HL-60/S4 treated with retinoic acid at 250 ng/mL for 4 days and 3 days (cell line): ENCODE measurements around the gene LYAR.
"Not testable (repeated sequence)": the region's sequence is repeated elsewhere in the genome, so short reads cannot be mapped to it uniquely, and the experiment has no call there.

Experiments used
- in situ Hi-C: fragments of 300-500 bp; cut with MboI; formaldehyde crosslinking; loops from 2 replicates; pipeline ENCODE4 v1.7.0; 2022; ENCODE audit warnings: low sequenced_read_pairs

Gene LYAR

GRCh38 chr4:4269331-4269731, 20.6 kb downstream of the LYAR start:
- in situ Hi-C loops: loop anchor here (10.0 kb wide), 1 partner anchor 65 kb away; no protein-coding TSS in a partner anchor

- in situ Hi-C loops: loop anchor here (10.0 kb wide), 1 partner anchor 66 kb away; no protein-coding TSS in a partner anchor
Measured at GRCh38 chr4:4268776-4269175, 21.2 kb downstream of the LYAR start.

- in situ Hi-C loops: loop anchor here (10.0 kb wide), 1 partner anchor 67 kb away; no protein-coding TSS in a partner anchor
Measured at GRCh38 chr4:4267981-4268380, 22.0 kb downstream of the LYAR start.

GRCh38 chr4:4260185-4260751, 29.7 kb downstream of the LYAR start:
- in situ Hi-C loops: loop anchor here (10.0 kb wide), 1 partner anchor 75 kb away; no protein-coding TSS in a partner anchor

- in situ Hi-C loops: loop anchor here (10.0 kb wide), 1 partner anchor 75 kb away; no protein-coding TSS in a partner anchor
Measured at GRCh38 chr4:4259484-4260100, 30.4 kb downstream of the LYAR start.

- in situ Hi-C loops: not testable (repeated sequence)
Measured at GRCh38 chr4:4257705-4258104, 32.2 kb downstream of the LYAR start.

GRCh38 chr4:4256799-4257198, 33.2 kb downstream of the LYAR start:
- in situ Hi-C loops: no loop called here

- in situ Hi-C loops: no loop called here
Measured at GRCh38 chr4:4254666-4255065, 35.3 kb downstream of the LYAR start.

GRCh38 chr4:4254199-4254598, 35.8 kb downstream of the LYAR start:
- in situ Hi-C loops: no loop called here

- in situ Hi-C loops: no loop called here
Measured at GRCh38 chr4:4249866-4250265, 40.1 kb downstream of the LYAR start.

- in situ Hi-C loops: not testable (repeated sequence)
Measured at GRCh38 chr4:4249342-4249741, 40.6 kb downstream of the LYAR start.

GRCh38 chr4:4248885-4249203, 41.1 kb downstream of the LYAR start:
- in situ Hi-C loops: no loop called here

- in situ Hi-C loops: no loop called here
Measured at GRCh38 chr4:4248029-4248884, 41.7 kb downstream of the LYAR start, which contains the start of gene TMEM128. Gene TMEM128 (minus strand): TSS chr4:4248223. CDS start chr4:4248202, 21 bp downstream.

- in situ Hi-C loops: no loop called here
Measured at GRCh38 chr4:4247696-4248028, 42.3 kb downstream of the LYAR start.

GRCh38 chr4:4245172-4245571, 44.8 kb downstream of the LYAR start:
- in situ Hi-C loops: no loop called here

- in situ Hi-C loops: not testable (repeated sequence)
Measured at GRCh38 chr4:4239551-4239950, 50.4 kb downstream of the LYAR start.

- in situ Hi-C loops: no loop called here
Measured at GRCh38 chr4:4233610-4234009, 56.3 kb downstream of the LYAR start.

- in situ Hi-C loops: no loop called here
Measured at GRCh38 chr4:4228356-4228668, 61.6 kb downstream of the LYAR start.

- in situ Hi-C loops: no loop called here
Measured at GRCh38 chr4:4227510-4228355, 62.2 kb downstream of the LYAR start.

GRCh38 chr4:4226606-4227438, 63.1 kb downstream of the LYAR start, which contains the start of gene OTOP1:
Gene OTOP1 (minus strand): TSS chr4:4226929. CDS start chr4:4226864, 65 bp downstream.
- in situ Hi-C loops: no loop called here
